Fibroblast of skin of right biceps (primary cell): ENCODE measurements around the gene CYP4F2.
"Not testable (repeated sequence)": the region's sequence is repeated elsewhere in the genome, so short reads cannot be mapped to it uniquely, and the experiment has no call there.

Experiments
- DNase-seq: peaks from one replicate; pipeline ENCODE4 v3.0.0-alpha.2; 2013

The CYP4F2 gene

GRCh38 chr19:15899561-15899960, 1.7 kb upstream of the CYP4F2 start:
- DNase-seq: not testable (repeated sequence)

- no peak for DNase-seq
These were observed 692 bp downstream of the CYP4F2 start for GRCh38 chr19:15897026-15897737.

- no peak for DNase-seq
These were observed 1.9 kb downstream of the CYP4F2 start for GRCh38 chr19:15895876-15896430.

GRCh38 chr19:15894359-15894758, 3.5 kb downstream of the CYP4F2 start:
- no peak for DNase-seq

- DNase-seq: no peak
These were observed 4.4 kb downstream of the CYP4F2 start for GRCh38 chr19:15893477-15893876.

DNA sequence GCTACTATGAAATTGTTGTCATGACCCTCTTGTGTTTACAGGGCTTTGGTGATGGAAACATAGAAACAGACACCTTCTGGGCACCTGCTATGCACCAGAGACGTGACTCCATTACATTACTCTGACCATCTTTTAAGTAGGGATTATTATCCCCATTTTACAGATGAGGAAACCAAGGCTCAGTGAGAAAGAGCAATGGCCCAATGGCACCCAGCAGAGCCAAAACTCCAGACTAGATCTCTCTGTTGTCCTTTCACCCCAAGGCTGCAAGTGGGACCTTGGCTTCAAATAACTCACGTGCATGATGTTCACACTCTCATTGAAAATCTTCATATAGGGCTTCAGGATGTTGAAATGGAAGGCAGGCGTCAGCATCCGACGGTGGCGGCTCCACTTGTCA, 5.9 kb downstream of the CYP4F2 start:
- DNase-seq: no peak

- no peak for DNase-seq
These were observed 6.4 kb downstream of the CYP4F2 start for GRCh38 chr19:15891434-15891833.

- not testable (repeated sequence) for DNase-seq
These were observed 8.5 kb downstream of the CYP4F2 start for GRCh38 chr19:15889339-15889738.

DNA sequence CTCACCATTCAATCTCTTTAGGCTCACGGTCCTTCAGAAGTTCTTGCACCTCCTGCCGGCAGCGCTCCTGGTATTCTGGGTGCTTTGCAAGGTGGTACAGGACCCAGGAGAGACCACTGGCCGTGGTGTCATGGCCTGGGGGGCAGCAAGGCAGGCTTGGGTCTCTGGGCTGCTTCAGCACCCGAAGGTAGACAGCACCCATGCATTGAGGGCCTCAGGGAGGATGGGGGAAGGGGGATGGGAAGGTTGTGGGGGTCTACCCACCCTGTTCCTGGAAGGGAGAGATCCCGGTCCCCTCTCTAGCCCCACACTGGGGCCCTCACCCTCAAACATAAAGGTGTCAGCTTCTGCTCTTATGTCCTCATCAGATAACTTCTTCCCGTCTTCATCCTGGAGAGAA, 12.0 kb downstream of the CYP4F2 start:
- DNase-seq: no peak

GRCh38 chr19:15885167-15885566, 12.7 kb downstream of the CYP4F2 start:
- no peak for DNase-seq

DNA sequence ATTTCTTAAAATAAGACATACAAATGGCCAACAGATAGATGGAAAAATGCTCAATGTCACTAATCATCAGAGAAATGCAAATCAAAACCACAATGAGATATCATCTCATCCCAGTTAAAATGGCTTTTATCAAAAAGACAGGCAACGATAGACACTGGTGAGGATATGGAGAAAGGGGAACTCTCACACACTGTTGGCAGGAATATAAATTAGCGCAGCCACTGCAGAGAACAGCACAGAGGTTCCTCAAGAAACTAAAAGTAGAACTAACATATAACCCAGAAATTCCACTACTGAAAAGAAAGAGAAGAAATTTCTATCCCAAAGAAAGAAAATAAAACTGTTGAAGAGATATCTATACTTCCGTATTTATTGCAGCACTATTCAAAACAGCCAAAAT, 14.5 kb downstream of the CYP4F2 start:
- DNase-seq: not testable (repeated sequence)

DNA sequence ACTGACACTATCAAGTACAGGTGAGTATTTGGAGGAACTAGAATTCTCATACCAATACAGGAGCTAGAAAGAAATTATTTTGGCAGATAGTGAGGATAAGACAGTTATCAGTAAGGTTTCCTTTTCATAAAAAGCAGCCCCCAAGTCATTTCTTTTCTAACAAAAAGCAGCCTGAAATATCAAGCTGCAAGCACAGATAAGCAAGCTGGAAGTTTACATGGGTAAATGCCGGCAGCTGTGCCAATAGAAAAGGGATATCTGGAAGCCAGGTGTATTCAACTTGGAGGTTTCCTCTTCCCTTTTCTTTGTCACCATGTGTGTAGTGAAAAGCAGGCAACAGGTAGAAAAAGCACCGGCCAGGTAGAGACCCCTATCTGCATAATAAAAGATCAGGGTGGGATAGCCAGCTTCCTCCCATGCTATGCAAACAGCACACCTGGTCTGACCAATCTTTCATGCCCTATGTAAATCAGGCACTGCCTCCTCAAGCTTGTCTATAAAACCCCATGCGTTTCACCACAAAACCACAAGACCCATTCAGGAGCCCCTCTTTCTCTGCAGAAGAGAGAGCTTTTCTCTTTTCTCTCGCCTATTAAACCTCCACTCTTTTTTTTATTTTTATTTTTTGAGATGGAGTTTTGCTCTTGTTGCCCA, 22.9 kb downstream of the CYP4F2 start:
- DNase-seq: no peak

GRCh38 chr19:15873771-15874170, 24.1 kb downstream of the CYP4F2 start:
- not testable (repeated sequence) for DNase-seq

DNA sequence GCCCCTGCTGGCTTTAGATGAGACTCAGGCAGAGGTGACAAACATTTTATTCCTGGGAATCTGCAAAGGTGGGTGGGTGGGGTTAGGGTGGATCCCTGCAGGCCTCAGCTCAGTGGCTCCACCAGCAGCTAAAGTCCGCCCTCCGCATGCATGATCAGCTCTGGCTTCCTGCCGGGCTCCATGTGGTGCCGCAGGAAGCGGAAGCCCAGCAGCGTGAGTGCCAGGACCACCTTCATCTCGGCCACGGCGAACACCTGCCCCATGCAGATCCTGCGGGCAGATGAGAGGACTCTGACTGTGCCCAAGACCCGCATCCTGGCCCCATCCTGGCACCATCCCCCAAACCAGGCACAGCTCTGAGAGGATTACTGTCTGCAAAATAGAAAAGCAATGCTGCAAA, 26.3 kb downstream of the CYP4F2 start:
- no peak for DNase-seq

DNA sequence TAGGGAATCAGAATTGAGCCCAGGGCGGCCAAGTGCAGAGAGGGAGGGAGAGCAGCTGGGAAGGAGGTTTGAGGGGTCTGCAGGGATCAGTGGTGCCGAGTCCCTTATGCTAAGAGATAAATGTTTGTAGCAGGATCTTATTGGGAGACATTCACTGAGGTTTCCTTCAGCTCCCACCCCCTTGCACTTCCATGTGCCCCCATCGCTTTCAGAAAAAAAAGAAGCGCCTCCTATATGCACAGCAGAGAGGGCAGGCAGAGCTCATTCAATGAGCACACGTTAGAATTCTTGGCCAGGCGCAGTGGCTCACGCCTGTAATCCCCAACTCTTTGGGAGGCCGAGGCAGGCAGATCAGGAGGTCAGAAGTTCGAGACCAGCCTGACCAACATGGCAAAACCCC, 28.0 kb downstream of the CYP4F2 start:
- DNase-seq: no peak

DNA sequence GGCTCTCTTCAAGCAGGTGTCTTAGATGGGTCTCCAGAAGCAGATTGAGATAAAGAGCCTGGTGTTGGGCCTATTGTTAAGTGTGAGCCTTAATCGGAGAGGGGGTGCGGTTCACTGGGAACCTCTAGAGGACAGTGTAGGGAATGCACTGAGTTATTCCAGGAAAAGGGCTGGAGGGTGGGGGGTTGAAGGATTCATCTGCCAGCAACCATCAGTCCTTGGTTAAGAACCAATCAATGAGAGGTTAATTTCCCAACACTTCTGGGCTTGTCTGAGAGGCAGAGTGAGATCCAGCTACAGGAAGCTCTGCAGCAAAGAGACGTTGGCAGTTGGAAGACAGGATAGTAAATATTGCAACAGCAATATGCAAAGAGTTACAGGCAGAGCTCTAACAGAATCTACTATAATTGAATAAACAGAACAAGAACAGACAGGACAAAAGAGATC, 28.7 kb downstream of the CYP4F2 start:
- peak; percentile 17 for DNase-seq

- DNase-seq: no peak
These were observed 31.2 kb downstream of the CYP4F2 start for GRCh38 chr19:15866636-15867035.

- no peak for DNase-seq
These were observed 33.0 kb downstream of the CYP4F2 start for GRCh38 chr19:15864824-15865223.

DNA sequence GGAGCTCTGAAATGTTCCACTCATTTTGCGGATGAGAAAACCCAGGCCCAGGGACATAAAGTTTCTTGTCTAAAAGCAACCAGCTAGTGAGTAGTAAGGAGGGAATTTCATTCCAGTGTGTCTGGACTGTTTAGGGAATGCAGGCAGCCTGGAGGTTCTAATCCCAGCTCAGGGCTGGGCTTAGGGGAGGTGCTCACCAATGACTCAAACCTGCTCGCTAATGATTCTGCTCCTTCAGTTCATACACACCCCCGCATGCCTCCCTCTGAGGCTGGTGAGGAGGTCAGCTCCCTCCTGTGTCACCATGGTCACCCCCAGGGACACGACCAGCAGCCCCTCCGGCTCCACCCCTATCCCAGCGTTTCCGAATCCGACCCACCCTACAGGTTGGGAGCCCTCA, 34.6 kb downstream of the CYP4F2 start:
- no peak for DNase-seq

- DNase-seq: no peak
These were observed 35.4 kb downstream of the CYP4F2 start for GRCh38 chr19:15862444-15862843.

- DNase-seq: no peak
These were observed 37.4 kb downstream of the CYP4F2 start for GRCh38 chr19:15860522-15860921.

DNA sequence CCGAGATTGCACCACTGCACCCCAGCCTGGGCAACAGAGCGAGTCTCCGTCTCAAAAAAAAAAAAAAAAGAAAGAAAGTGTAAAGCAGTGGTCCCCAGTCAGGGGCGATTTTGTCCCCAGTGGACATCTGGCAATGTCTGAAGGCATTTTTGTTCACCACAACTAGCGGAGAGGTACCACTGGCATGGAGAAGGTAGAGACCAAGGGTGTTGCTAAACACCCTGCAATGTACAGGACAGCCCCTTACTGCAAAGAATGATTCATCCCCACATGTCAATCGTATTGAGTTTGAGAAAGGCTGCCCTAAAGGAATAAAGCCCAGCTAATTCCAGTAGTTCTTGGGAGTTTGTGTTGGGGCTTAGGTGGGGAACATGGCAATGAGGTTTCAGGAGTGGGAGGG, 38.7 kb downstream of the CYP4F2 start:
- no peak for DNase-seq

- no peak for DNase-seq
These were observed 47.5 kb downstream of the CYP4F2 start for GRCh38 chr19:15850385-15850784.

- no peak for DNase-seq
These were observed 51.0 kb downstream of the CYP4F2 start for GRCh38 chr19:15846923-15847322.

GRCh38 chr19:15843894-15844222, 54.0 kb downstream of the CYP4F2 start:
- not testable (repeated sequence) for DNase-seq
